Keratinocyte (primary cell): ENCODE results near the gene TRIM3.

Experiments used
- EZH2 ChIP-seq: IDR thresholded peaks from one replicate; pipeline ENCODE4 v1.6.1; 2012; ENCODE audit warnings: inconsistent platforms, mild to moderate bottlenecking, low read length, moderate library complexity
- TF ChIP-seq, protein P1 (sequence below), 3 experiments: IDR thresholded peaks in 1 of 3; conservative IDR thresholded peaks in 1 of 3; optimal IDR thresholded peaks in 1 of 3; 2 replicates in 2 of 3; 3 replicates in 1 of 3; pipeline versions ENCODE3 to v1.5.1; 2011; ENCODE audit warnings: low read length in 3 of 3, mild to moderate bottlenecking in 3 of 3, moderate library complexity in 2 of 3, control low read depth in 1 of 3, inconsistent platforms in 1 of 3; ENCODE audit not compliant: insufficient read depth in 2 of 3; ENCODE audit errors: extremely low read depth in 1 of 3

DNA sequence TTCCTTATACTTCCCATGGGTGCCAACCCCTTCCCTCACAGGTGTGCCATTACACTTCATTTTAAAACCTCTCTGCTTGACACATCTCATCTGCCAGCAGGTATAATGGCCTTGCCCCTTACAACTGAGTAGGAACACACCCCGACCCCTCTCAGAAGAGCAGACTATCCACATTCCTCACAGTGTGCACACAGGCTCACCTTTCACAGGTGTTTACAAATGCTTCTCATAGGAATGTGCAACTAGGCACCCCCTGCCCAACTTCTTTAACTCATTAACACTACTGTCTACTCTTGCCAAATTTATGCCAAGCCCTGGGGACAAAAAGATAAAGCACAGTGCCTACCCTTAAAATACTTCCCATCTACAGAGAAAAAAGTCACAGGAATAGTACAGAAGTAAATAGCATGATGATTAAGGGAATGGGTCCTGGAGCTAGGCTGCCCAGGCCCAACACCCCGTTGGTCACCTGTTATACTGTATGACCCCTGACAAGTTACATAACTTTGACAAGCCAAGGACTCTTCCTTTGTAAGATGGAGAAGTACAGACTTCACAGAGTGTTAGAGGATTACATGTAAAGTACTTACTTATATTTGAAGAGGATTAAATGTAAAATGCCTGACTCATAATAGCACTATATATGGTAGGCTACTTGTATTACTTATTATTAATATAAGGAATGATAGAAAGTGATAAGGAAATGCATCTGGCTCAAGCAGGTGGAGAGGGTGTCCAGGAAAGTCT lies 15.2 kb downstream of the TRIM3 start:
- TF ChIP-seq, protein P1, sequence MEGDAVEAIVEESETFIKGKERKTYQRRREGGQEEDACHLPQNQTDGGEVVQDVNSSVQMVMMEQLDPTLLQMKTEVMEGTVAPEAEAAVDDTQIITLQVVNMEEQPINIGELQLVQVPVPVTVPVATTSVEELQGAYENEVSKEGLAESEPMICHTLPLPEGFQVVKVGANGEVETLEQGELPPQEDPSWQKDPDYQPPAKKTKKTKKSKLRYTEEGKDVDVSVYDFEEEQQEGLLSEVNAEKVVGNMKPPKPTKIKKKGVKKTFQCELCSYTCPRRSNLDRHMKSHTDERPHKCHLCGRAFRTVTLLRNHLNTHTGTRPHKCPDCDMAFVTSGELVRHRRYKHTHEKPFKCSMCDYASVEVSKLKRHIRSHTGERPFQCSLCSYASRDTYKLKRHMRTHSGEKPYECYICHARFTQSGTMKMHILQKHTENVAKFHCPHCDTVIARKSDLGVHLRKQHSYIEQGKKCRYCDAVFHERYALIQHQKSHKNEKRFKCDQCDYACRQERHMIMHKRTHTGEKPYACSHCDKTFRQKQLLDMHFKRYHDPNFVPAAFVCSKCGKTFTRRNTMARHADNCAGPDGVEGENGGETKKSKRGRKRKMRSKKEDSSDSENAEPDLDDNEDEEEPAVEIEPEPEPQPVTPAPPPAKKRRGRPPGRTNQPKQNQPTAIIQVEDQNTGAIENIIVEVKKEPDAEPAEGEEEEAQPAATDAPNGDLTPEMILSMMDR (optimal IDR thresholded peaks at IDR 0.05 in 1 of 3, IDR thresholded peaks at IDR 0.05 in 1 of 3, conservative IDR thresholded peaks at IDR 0.05 in 1 of 3; ENCODE audit: extremely low read depth in 1 of 3, insufficient read depth in 2 of 3, low read length in 3 of 3), result no peak
- no peak for TF ChIP-seq EZH2
